ENCODE data around the gene ITFG1. TPM values are rescaled to one million over a fixed set of nuclear protein-coding genes. Genes with fewer than 3 reads are reported as not detected.

Gene ITFG1
- total and polyA plus RNA-seq, 2 of the 13 experiments (the other 11 are each of a cell fraction or from before 2014, with no cell fraction given): 74.5 to 150 TPM

DNA sequence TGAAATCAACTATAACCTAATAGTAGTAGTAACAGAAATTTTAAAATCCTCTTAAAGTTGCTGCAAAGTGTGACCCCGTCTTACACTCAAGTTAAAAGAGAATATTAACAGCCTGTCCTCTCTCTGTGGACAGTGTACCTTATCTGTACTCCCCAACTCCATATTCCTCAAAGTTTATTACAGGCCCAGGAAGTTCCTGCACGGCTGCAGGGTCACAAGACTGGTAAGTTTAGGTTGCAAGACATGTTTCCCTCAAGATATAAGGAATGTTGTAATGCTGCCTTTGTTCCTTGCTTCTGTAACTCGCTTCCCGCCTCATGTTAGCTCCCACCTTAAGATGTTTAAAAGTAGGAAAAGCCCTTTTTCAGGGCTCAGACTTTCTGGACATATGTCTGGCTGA is 72.2 kb downstream of the ITFG1 start (continued):
- TF ChIP-seq ZNF687 (CRISPR knock-in tag; IDR thresholded peaks at IDR 0.05) (no peak), ZNF569 (CRISPR knock-in tag; IDR thresholded peaks at IDR 0.05; ENCODE audit: borderline replicate concordance) (no peak), ZNF547 (CRISPR knock-in tag; IDR thresholded peaks at IDR 0.05) (no peak)

DNA sequence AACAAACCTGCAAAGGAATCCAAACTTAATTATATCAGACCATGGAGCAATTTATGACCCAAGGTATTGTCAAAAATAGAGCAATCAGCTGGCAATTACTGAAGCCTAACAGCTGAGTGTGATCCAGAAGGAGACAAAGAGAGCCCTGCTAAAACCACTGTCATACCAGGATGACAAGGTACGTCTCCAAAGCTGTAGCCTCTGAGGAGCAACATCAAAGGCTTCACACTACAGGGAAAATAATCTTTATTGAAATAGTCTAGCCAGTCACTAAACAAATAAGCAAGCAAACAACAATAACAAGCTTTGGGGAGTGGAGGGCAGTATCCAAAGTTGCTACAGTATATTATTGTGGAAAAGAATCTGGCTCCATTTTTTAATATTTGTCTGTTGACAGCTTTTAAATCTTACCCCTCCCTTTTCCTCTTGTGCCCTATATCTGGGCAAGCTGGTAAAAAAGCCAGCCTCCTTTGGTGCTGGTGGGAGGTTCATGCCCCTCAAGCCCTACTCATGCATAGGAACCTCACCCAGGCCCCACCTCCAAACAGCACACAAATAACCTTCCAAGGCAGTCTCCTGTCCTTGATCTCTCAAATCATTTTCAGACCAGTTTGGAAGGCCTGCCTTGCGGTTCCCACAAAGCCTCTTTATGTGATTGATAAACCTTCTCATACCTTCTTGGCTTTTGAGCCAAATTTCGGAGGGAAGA is 73.7 kb downstream of the ITFG1 start:
- Histone ChIP-seq H3K27ac (ENCODE audit: extremely low read length, insufficient read depth, low read length) (no peak overlapping the region), H3K9me3 (ENCODE audit: low read length) (no peaks in the 10 kb centered on the region), H4K20me1 (ENCODE audit: insufficient read depth, low read length) (no peaks in the 10 kb centered on the region), H3K9ac (ENCODE audit: insufficient read depth, low read depth, low read length) (no peak overlapping the region), H3K4me3 (replicated peaks in 1 of 3; ENCODE audit: insufficient read depth in 1 of 3, low read depth in 2 of 3, low read length in 3 of 3) (no peak overlapping the region), H3K4me2 (ENCODE audit: low read depth, low read length) (no peak overlapping the region), H2AFZ (ENCODE audit: low read length) (no peak overlapping the region), H3K27me3 (ENCODE audit: control insufficient read depth in 1 of 2, insufficient read depth in 2 of 2, low read length in 2 of 2) (no peaks in the 10 kb centered on the region), H3K36me3 (replicated peaks in 1 of 2; ENCODE audit: control insufficient read depth in 1 of 2, insufficient read depth in 2 of 2, low read length in 2 of 2) (0 out of 5 replicates have a peak, but pooled peaks cover 0 to 2% of the 10 kb centered on the region in 2 experiments), H3K4me1 (ENCODE audit: insufficient read depth, low read length) (peaks cover 31% of the 10 kb centered on the region), H3K79me2 (ENCODE audit: insufficient read depth, low read length) (no peaks in the 10 kb centered on the region)
- DNase-seq (ENCODE audit: low spot score): peak; percentile 38
- 74% methylated on average over 3 of the region's 3 CpGs for WGBS (ENCODE audit: low lambda C conversion rate)
- ChIA-PET CTCF (ENCODE audit: low intra/inter-chr PET ratio, low total read pairs) (no interaction called here), POLR2A (no interaction called here)
- ATAC-seq: peak; percentile 76
- FAIRE-seq: no peak
- in situ Hi-C loops (cut with HindIII; ENCODE audit: extremely low pct_ligation_motif_present, low pct_unique_long_range_greater_than_20kb): no loop called here
- BruUV-seq (replicated peaks): no TSS peak
- intact Hi-C loops (cut with micrococcal nuclease; ENCODE audit: unreplicated experiment): no loop called here
- TF ChIP-seq ARNT2 (CRISPR knock-in tag; IDR thresholded peaks at IDR 0.05; ENCODE audit: low read depth) (no peak), TCF7 (IDR thresholded peaks at IDR 0.05; ENCODE audit: low read depth) (peak; percentile 67), TOPORS (CRISPR knock-in tag; IDR thresholded peaks at IDR 0.05) (no peak), NFRKB (IDR thresholded peaks at IDR 0.05) (no peak), FOXA3 (CRISPR knock-in tag; IDR thresholded peaks at IDR 0.05) (peak; percentile 40; the same call in 1 of the 2 replicates)
- TF ChIP-seq, protein P1, sequence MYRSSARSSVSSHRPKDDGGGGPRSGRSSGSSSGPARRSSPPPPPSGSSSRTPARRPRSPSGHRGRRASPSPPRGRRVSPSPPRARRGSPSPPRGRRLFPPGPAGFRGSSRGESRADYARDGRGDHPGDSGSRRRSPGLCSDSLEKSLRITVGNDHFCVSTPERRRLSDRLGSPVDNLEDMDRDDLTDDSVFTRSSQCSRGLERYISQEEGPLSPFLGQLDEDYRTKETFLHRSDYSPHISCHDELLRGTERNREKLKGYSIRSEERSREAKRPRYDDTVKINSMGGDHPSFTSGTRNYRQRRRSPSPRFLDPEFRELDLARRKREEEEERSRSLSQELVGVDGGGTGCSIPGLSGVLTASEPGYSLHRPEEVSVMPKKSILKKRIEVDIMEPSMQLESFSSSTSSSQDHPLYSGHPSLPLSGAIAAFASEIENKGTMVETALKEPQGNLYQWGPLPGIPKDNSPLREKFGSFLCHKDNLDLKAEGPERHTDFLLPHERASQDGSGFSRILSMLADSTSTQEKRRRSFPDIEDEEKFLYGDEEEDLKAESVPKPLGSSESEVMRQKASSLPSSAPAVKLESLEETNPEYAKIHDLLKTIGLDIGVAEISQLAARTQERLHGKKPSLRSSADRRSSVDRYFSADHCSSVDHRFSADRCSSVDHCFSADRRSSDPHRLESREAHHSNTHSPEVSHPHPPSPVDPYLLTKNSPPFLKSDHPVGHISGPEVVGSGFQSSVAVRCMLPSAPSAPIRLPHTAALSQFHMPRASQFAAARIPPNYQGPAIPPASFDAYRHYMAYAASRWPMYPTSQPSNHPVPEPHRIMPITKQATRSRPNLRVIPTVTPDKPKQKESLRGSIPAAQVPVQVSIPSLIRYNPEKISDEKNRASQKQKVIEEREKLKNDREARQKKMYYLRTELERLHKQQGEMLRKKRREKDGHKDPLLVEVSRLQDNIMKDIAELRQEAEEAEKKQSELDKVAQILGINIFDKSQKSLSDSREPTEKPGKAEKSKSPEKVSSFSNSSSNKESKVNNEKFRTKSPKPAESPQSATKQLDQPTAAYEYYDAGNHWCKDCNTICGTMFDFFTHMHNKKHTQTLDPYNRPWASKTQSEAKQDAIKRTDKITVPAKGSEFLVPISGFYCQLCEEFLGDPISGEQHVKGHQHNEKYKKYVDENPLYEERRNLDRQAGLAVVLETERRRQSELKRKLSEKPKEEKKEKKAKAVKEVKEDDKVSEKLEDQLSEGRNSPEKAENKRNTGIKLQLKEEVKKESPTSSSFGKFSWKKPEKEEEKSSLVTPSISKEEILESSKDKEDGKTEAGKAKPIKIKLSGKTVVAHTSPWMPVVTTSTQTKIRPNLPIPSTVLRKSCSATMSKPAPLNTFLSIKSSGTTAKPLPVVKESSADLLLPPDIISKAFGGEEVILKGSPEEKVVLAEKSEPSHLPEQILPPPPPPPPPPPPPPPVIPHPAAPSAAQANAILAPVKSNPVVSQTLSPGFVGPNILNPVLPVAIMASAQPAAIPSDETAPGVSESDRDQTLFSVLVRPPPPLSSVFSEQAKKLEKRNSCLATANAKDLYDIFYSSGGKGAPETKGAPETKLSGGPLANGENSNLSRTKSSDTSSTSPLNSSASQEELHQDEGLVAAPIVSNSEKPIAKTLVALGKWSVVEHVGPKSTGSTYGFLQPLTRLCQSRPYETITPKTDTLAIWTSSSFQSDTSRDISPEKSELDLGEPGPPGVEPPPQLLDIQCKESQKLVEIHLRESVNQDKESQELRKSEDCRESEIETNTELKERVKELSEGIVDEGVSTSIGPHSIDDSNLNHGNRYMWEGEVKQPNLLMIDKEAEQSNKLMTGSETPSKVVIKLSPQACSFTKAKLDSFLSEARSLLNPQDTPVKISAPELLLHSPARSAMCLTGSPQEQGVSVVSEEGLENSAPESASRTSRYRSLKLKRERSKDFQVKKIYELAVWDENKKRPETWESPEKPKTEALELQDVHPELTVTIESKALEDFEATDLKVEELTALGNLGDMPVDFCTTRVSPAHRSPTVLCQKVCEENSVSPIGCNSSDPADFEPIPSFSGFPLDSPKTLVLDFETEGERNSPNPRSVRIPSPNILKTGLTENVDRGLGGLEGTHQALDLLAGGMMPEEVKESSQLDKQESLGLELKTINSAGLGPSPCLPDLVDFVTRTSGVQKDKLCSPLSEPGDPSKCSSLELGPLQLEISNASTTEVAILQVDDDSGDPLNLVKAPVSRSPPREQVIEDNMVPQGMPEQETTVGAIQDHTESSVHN (CRISPR knock-in tag; IDR thresholded peaks at IDR 0.05): no peak
- TF ChIP-seq, protein P2, sequence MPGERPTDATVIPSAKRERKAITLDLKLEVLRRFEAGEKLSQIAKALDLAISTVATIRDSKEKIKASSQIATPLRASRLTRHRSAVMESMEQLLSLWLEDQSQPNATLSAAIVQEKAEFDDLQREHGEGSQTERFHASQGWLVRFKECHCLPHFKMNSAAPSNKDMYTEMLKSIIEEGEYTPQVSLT (CRISPR knock-in tag; IDR thresholded peaks at IDR 0.05; ENCODE audit: borderline replicate concordance, low read depth): no peak

Measured in HepG2 (cell line).